GM12878 (cell line): Measurements from ENCODE around the gene MXI1. TPM values are rescaled to one million over a fixed set of nuclear protein-coding genes. Genes with fewer than 3 reads are reported as not detected.

Experiments used
- ATAC-seq: fragments of 200-7000 bp; cut with Tn5 transposase; 3 replicates; pipeline ENCODE4 v1.9.1; 2020; ENCODE audit warnings: mild to moderate bottlenecking, moderate library complexity
- BruUV-seq: library from RNA; stranded (reverse); fragments of 400-500 nt; replicated peaks from 2 replicates; lab custom pipeline; 2021; lab: Mats Ljungman, UMichigan
- CTCF ChIA-PET: fragments of 300-600 bp; sonication (Branson Sonifier 250); formaldehyde crosslinking; extraction: SDS; loops from one replicate; lab custom pipeline; 2021; ENCODE audit warnings: inconsistent platforms; lab: Yijun Ruan, JAX
- POLR2A ChIA-PET: fragments of 350-600 bp; formaldehyde crosslinking; extraction: SDS; loops from one replicate; lab custom pipeline; 2021; ENCODE audit warnings: inconsistent platforms; lab: Charles Lee
- RAD21 ChIA-PET: fragments of 300-600 bp; sonication (Branson Sonifier 250); formaldehyde crosslinking; loops from one replicate; lab custom pipeline; 2023; ENCODE audit warnings: antibody characterized with exemption; ENCODE audit not compliant: unreplicated experiment; lab: Charles Lee
- SMC1A ChIA-PET: fragments of 300-600 bp; sonication (Branson Sonifier 250); formaldehyde crosslinking; loops from one replicate; lab custom pipeline; 2023; ENCODE audit not compliant: unreplicated experiment, uncharacterized antibody; lab: Charles Lee
- DNase-seq: peaks from one replicate; pipeline ENCODE4 v3.0.0-alpha.2; 2011; ENCODE audit warnings: low read depth, low spot score
- FAIRE-seq: peaks from 3 replicates; lab custom pipeline; 2011; peaks lifted over from hg19 to GRCh38; lab: Jason Lieb, UNC
- H2AFZ ChIP-seq: 2 replicates; pipeline ENCODE4 v1.6.0; 2011; ENCODE audit warnings: low read depth, low read length, control low read depth; ENCODE audit not compliant: control insufficient read depth
- H3K27ac ChIP-seq: 2 replicates; pipeline ENCODE4 v1.5.1; 2011; ENCODE audit warnings: control low read depth; ENCODE audit not compliant: control insufficient read depth, insufficient read depth
- H3K27me3 ChIP-seq, 2 experiments: replicated peaks in 1 of 2; 2 replicates each; pipeline versions ENCODE4 v1.6.0 to v1.6.1; 2011; ENCODE audit warnings: low read length in 1 of 2; ENCODE audit not compliant: control insufficient read depth in 2 of 2, insufficient read depth in 2 of 2
- H3K36me3 ChIP-seq, 2 experiments: 2 replicates each; pipeline ENCODE4 v1.5.1; 2011; ENCODE audit warnings: low read length in 1 of 2; ENCODE audit not compliant: control insufficient read depth in 2 of 2, insufficient read depth in 2 of 2
- H3K4me1 ChIP-seq: 2 replicates; pipeline ENCODE4 v1.6.1; 2011; ENCODE audit warnings: mild to moderate bottlenecking, low read length, moderate library complexity, mixed read lengths; ENCODE audit not compliant: control insufficient read depth, insufficient read depth
- H3K4me2 ChIP-seq: 2 replicates; pipeline ENCODE4 v1.6.0; 2011; ENCODE audit warnings: control low read depth; ENCODE audit not compliant: control insufficient read depth, insufficient read depth
- H3K4me3 ChIP-seq: fragments of 200-600 bp; sonication (generic); 2 replicates; pipeline ENCODE4 v1.5.1; 2016
- H3K79me2 ChIP-seq: 2 replicates; pipeline ENCODE4 v1.6.0; 2011; ENCODE audit warnings: low read length; ENCODE audit not compliant: control insufficient read depth, insufficient read depth
- H3K9ac ChIP-seq: 2 replicates; pipeline ENCODE4 v1.8.0; 2011; ENCODE audit warnings: low read length, control low read depth, mixed read lengths; ENCODE audit not compliant: control insufficient read depth, insufficient read depth
- H3K9me3 ChIP-seq: replicated peaks from 3 replicates; pipeline ENCODE4 v1.5.1; 2011; ENCODE audit warnings: mild to moderate bottlenecking, low read length; ENCODE audit not compliant: control insufficient read depth, insufficient read depth
- H4K20me1 ChIP-seq: 2 replicates; pipeline ENCODE4 v1.6.0; 2011; ENCODE audit not compliant: control insufficient read depth, insufficient read depth
- BCL11A ChIP-seq: IDR thresholded peaks from 2 replicates; pipeline ENCODE4 v1.6.1; 2011; ENCODE audit warnings: low read depth, low read length
- KLF5 ChIP-seq: fragments of 450-650 bp; IDR thresholded peaks from 2 replicates; pipeline ENCODE4 v1.6.1; 2014; ENCODE audit warnings: mild to moderate bottlenecking; ENCODE audit not compliant: partially characterized antibody
- MEF2A ChIP-seq: IDR thresholded peaks from 2 replicates; pipeline ENCODE4 v1.6.1; 2011; ENCODE audit warnings: low read depth, mild to moderate bottlenecking, low read length, moderate library complexity; ENCODE audit not compliant: insufficient read depth
- POU2F2 ChIP-seq: IDR thresholded peaks from 3 replicates; pipeline ENCODE4 v1.6.1; 2011; ENCODE audit warnings: low read depth, mild to moderate bottlenecking, low read length, borderline replicate concordance
- SP1 ChIP-seq: IDR thresholded peaks from one replicate; pipeline ENCODE4 v1.6.1; 2011; ENCODE audit warnings: low read depth, low read length
- SREBF1 ChIP-seq: IDR thresholded peaks from 2 replicates; pipeline ENCODE4 v1.6.1; 2012; ENCODE audit warnings: mild to moderate bottlenecking, low read length
- WGBS: methylation state at CpG from one replicate; pipeline ENCODE4 v1.1.6; 2016; ENCODE audit warnings: low lambda C conversion rate; ENCODE audit not compliant: insufficient replicate concordance, insufficient coverage; ENCODE audit errors: missing lambda C conversion rate; 5-methylcytosine and 5-hydroxymethylcytosine counted together
- in situ Hi-C: fragments of 300-500 bp; cut with MboI; formaldehyde crosslinking; loops from 9 replicates; pipeline ENCODE4 v1.14.3; 2018; ENCODE audit warnings: mixed read lengths
- intact Hi-C: fragments of 100-400 bp; cut with micrococcal nuclease; formaldehyde crosslinking; loops from one replicate; pipeline ENCODE4 v1.14.2; 2022; ENCODE audit not compliant: unreplicated experiment
- polyA plus RNA-seq, 11 experiments: library from polyadenylated mRNA; depleted of rRNA in 4 of 11; unstranded in 6 of 11; stranded (reverse) in 5 of 11; fragments of >200 nt; fragmentation: Nextera tagmentation in 4 of 11; fragmentation: Illumina TruSeq in 1 of 11; extraction: Ambion mirVana in 4 of 11; extraction: Trizol in 1 of 11; gene quantifications; 1 replicate in 1 of 11; 2 replicates in 10 of 11; pipeline versions ENCODE4 v1.2.1 to v1.2.3, GENCODE V29; 2011 to 2016; ENCODE audit warnings: inconsistent platforms in 2 of 11, missing spikeins in 2 of 11, low read depth in 1 of 11
- total RNA-seq, 4 experiments: library from RNA; depleted of rRNA in 3 of 4; stranded (reverse); fragments of >200 nt in 3 of 4; fragmentation: Illumina TruSeq in 1 of 4; extraction: Trizol in 1 of 4; gene quantifications; 2 replicates each; pipeline versions ENCODE4 v1.2.1 to v1.2.3, GENCODE V29; 2013 to 2021
- TF ChIP-seq, protein P1 (sequence below): IDR thresholded peaks from 2 replicates; pipeline ENCODE4 v1.6.1; 2012; ENCODE audit warnings: low read depth, low read length, improper control_type of control experiment
- TF ChIP-seq, protein P2 (sequence below): fragments of 450-650 bp; IDR thresholded peaks from 2 replicates; pipeline ENCODE4 v1.6.1; 2017; ENCODE audit warnings: mild to moderate bottlenecking, low read depth, inconsistent platforms; ENCODE audit not compliant: poor library complexity, severe bottlenecking

The MXI1 gene
- total and polyA plus RNA-seq, 10 of the 15 experiments (the other 5 are each of a cell fraction or from before 2014, with no cell fraction given) = 0.23 to 8.0 (median 0.41) TPM

DNA sequence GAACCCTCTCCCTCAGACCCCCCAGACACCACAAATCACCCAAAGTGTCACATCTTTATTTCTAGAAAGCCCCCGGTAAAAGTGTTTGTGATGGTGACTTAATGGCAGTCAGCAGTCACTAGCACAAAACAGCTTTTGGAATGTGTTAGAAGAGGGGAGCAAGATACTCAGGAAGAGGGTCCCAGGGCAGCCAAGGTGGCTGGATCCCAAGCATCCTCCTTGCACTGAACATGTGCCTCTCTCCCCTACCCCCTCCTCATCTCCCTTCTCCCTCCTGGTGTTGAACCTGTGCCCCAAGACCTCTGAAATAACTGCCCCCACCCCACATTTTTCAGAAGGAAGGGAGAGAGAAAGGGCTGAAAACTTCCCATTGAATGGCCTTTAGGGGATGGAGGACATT lies 37.8 kb upstream of the MXI1 start:
- WGBS = 0% methylated on average over 1 of the region's 1 CpG
- H3K27me3 ChIP-seq = peaks cover 12 to 13% of the 10 kb centered on the region in 2 experiments

More for the DNA sequence above, 37.8 kb upstream of the MXI1 start:
- Histone ChIP-seq H4K20me1 (0 out of 2 replicates have a peak, but pooled peaks cover 3% of the 10 kb centered on the region), H3K9me3 (no peaks in the 10 kb centered on the region), H3K27ac (no peak overlapping the region), H3K4me3 (no peak overlapping the region), H3K4me1 (no peaks in the 10 kb centered on the region; the same call in 1 of the 2 replicates), H3K4me2 (no peak overlapping the region), H2AFZ (no peak overlapping the region), H3K79me2 (no peaks in the 10 kb centered on the region), H3K36me3 (no peaks in the 10 kb centered on the region), H3K9ac (no peak overlapping the region)
- ChIA-PET CTCF (no interaction called here), SMC1A (no interaction called here), POLR2A (no interaction called here), RAD21 (no interaction called here)
- ATAC-seq (no peak), FAIRE-seq (no peak), DNase-seq (no peak)
- BruUV-seq = no TSS peak
- in situ Hi-C loops = no loop called here
- TF ChIP-seq, protein P1, sequence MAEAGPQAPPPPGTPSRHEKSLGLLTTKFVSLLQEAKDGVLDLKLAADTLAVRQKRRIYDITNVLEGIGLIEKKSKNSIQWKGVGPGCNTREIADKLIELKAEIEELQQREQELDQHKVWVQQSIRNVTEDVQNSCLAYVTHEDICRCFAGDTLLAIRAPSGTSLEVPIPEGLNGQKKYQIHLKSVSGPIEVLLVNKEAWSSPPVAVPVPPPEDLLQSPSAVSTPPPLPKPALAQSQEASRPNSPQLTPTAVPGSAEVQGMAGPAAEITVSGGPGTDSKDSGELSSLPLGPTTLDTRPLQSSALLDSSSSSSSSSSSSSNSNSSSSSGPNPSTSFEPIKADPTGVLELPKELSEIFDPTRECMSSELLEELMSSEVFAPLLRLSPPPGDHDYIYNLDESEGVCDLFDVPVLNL = no peak
- TF ChIP-seq BCL11A (no peak), MEF2A (no peak), SP1 (no peak), SREBF1 (no peak), POU2F2 (no peak), KLF5 (no peak)
- TF ChIP-seq, protein P2, sequence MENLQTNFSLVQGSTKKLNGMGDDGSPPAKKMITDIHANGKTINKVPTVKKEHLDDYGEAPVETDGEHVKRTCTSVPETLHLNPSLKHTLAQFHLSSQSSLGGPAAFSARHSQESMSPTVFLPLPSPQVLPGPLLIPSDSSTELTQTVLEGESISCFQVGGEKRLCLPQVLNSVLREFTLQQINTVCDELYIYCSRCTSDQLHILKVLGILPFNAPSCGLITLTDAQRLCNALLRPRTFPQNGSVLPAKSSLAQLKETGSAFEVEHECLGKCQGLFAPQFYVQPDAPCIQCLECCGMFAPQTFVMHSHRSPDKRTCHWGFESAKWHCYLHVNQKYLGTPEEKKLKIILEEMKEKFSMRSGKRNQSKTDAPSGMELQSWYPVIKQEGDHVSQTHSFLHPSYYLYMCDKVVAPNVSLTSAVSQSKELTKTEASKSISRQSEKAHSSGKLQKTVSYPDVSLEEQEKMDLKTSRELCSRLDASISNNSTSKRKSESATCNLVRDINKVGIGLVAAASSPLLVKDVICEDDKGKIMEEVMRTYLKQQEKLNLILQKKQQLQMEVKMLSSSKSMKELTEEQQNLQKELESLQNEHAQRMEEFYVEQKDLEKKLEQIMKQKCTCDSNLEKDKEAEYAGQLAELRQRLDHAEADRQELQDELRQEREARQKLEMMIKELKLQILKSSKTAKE = no peak
- intact Hi-C loops = no loop called here
